Activated CD4-positive, alpha-beta T cell treated with anti-CD3 and anti-CD28 coated beads for 36 hours (primary cell): ENCODE data around the gene HIPK4. TPM values are rescaled to one million over a fixed set of nuclear protein-coding genes. Genes with fewer than 3 reads are reported as not detected.

Source experiments
- ATAC-seq: fragments of 200-7000 bp; cut with Tn5 transposase; one replicate; pipeline ENCODE4 v1.10.0; 2021; ENCODE audit warnings: mild to moderate bottlenecking, moderate library complexity
- CTCF ChIA-PET: fragments of 350-600 bp; sonication (Branson Sonifier 250); formaldehyde crosslinking; loops from one replicate; lab custom pipeline; 2021; ENCODE audit warnings: antibody characterized with exemption; lab: Charles Lee
- POLR2A ChIA-PET: fragments of 350-600 bp; sonication (Branson Sonifier 250); formaldehyde crosslinking; loops from one replicate; lab custom pipeline; 2021; ENCODE audit warnings: antibody characterized with exemption, inconsistent platforms; lab: Charles Lee
- DNase-seq: peaks from one replicate; pipeline ENCODE4 v3.0.0-alpha.2; 2020
- H3K27ac Mint-ChIP-seq: one replicate; pipeline ENCODE4 v1.8.0; 2021; ENCODE audit warnings: mixed read lengths
- H3K27me3 Mint-ChIP-seq: one replicate; pipeline ENCODE4 v1.8.0; 2021; ENCODE audit warnings: mixed read lengths
- H3K36me3 Mint-ChIP-seq: one replicate; pipeline ENCODE4 v1.8.0; 2021; ENCODE audit warnings: low read depth, mixed read lengths
- H3K4me1 Mint-ChIP-seq: one replicate; pipeline ENCODE4 v1.8.0; 2021; ENCODE audit warnings: mixed read lengths
- H3K4me3 Mint-ChIP-seq: one replicate; pipeline ENCODE4 v1.8.0; 2021; ENCODE audit warnings: mild to moderate bottlenecking, moderate library complexity, mixed read lengths
- H3K9me3 Mint-ChIP-seq: one replicate; pipeline ENCODE4 v1.8.0; 2021; ENCODE audit warnings: low read depth, mixed read lengths
- intact Hi-C, 2 experiments: fragments of 100-400 bp; cut with DNase I in 1 of 2; cut with micrococcal nuclease in 1 of 2; formaldehyde crosslinking; loops; one replicate each; pipeline versions ENCODE4 v1.14.2 to v1.15.1; 2022 to 2024; cut with DNase I, micrococcal nuclease
- total RNA-seq, 2 experiments: library from RNA; stranded (reverse); gene quantifications; one replicate each; pipeline ENCODE4 v1.2.3, GENCODE V29; 2021

HIPK4 gene
- total RNA-seq, 2 experiments from 2014 or later, result 0.09 TPM; not detected in 1

- DNase-seq (no peak), ATAC-seq (no peak)
- H3K9me3 Mint-ChIP-seq, result no peaks in the 10 kb centered on the region
- intact Hi-C loops, result no loop called here
- H3K27ac Mint-ChIP-seq, result no peak overlapping the region
- no peaks in the 10 kb centered on the region for H3K27me3 Mint-ChIP-seq
- CTCF ChIA-PET, result no interaction called here
- H3K36me3 Mint-ChIP-seq, result no peaks in the 10 kb centered on the region
- no peak overlapping the region for H3K4me3 Mint-ChIP-seq
- no peaks in the 10 kb centered on the region for H3K4me1 Mint-ChIP-seq
- POLR2A ChIA-PET, result no interaction called here
These were observed 3.0 kb upstream of the HIPK4 start for GRCh38 chr19:40392894-40393517.

- Mint-ChIP-seq H3K9me3 (no peaks in the 10 kb centered on the region), H3K4me3 (no peak overlapping the region), H3K27ac (no peak overlapping the region), H3K36me3 (no peaks in the 10 kb centered on the region), H3K4me1 (no peaks in the 10 kb centered on the region), H3K27me3 (no peaks in the 10 kb centered on the region)
- ATAC-seq (no peak), DNase-seq (no peak)
- ChIA-PET CTCF (no interaction called here), POLR2A (no interaction called here)
- intact Hi-C loops, result no loop called here
These were observed 2.1 kb upstream of the HIPK4 start for GRCh38 chr19:40392123-40392522.

GRCh38 chr19:40389404-40390083 is 437 bp downstream of the HIPK4 start:
- CTCF ChIA-PET, result no interaction called here
- no peak for ATAC-seq
- no peak overlapping the region for H3K27ac Mint-ChIP-seq

GRCh38 chr19:40388481-40388880 is 1.5 kb downstream of the HIPK4 start:
- Mint-ChIP-seq H3K27me3 (no peaks in the 10 kb centered on the region), H3K27ac (no peak overlapping the region), H3K4me3 (no peak overlapping the region), H3K4me1 (no peaks in the 10 kb centered on the region), H3K9me3 (no peaks in the 10 kb centered on the region), H3K36me3 (no peaks in the 10 kb centered on the region)
- no peak for DNase-seq
- POLR2A ChIA-PET, result no interaction called here
- ATAC-seq, result no peak
- CTCF ChIA-PET, result no interaction called here
- intact Hi-C loops, result no loop called here

More at GRCh38 chr19:40389404-40390083, 437 bp downstream of the HIPK4 start:
- POLR2A ChIA-PET, result no interaction called here
- Mint-ChIP-seq H3K4me3 (no peak overlapping the region), H3K36me3 (no peaks in the 10 kb centered on the region), H3K9me3 (no peaks in the 10 kb centered on the region), H3K4me1 (no peaks in the 10 kb centered on the region), H3K27me3 (no peaks in the 10 kb centered on the region)
- intact Hi-C loops, result no loop called here
- no peak for DNase-seq

- H3K4me3 Mint-ChIP-seq, result no peak overlapping the region
- H3K27me3 Mint-ChIP-seq, result no peaks in the 10 kb centered on the region
- intact Hi-C loops, result no loop called here
- H3K36me3 Mint-ChIP-seq, result no peaks in the 10 kb centered on the region
- H3K4me1 Mint-ChIP-seq, result no peaks in the 10 kb centered on the region
- no peak for DNase-seq
- no peak overlapping the region for H3K27ac Mint-ChIP-seq
- POLR2A ChIA-PET, result no interaction called here
- CTCF ChIA-PET, result interaction anchor here (0.6 kb wide), 2 partner anchors 57 to 60 kb away, joined by 3 read pairs; no protein-coding TSS in a partner anchor
- no peak for ATAC-seq
- no peaks in the 10 kb centered on the region for H3K9me3 Mint-ChIP-seq
These were observed 2.8 kb downstream of the HIPK4 start for GRCh38 chr19:40387155-40387554.

GRCh38 chr19:40383668-40384248 is 6.2 kb downstream of the HIPK4 start:
- ChIA-PET CTCF (no interaction called here), POLR2A (no interaction called here)
- Mint-ChIP-seq H3K9me3 (no peaks in the 10 kb centered on the region), H3K4me1 (no peaks in the 10 kb centered on the region), H3K27me3 (no peaks in the 10 kb centered on the region), H3K4me3 (no peak overlapping the region), H3K36me3 (no peaks in the 10 kb centered on the region), H3K27ac (no peak overlapping the region)
- ATAC-seq (no peak), DNase-seq (no peak)
- intact Hi-C loops, result no loop called here

GRCh38 chr19:40381321-40381720 is 8.7 kb downstream of the HIPK4 start:
- intact Hi-C loops, result no loop called here
- ATAC-seq (no peak), DNase-seq (no peak)
- Mint-ChIP-seq H3K4me3 (no peak overlapping the region), H3K36me3 (no peaks in the 10 kb centered on the region), H3K9me3 (no peaks in the 10 kb centered on the region), H3K27ac (no peak overlapping the region), H3K4me1 (no peaks in the 10 kb centered on the region), H3K27me3 (no peaks in the 10 kb centered on the region)
- CTCF ChIA-PET, result interaction anchor here (1.1 kb wide), 1 partner anchor 39 kb away, joined by 5 read pairs; no protein-coding TSS in a partner anchor
- POLR2A ChIA-PET, result no interaction called here

GRCh38 chr19:40380199-40381037 is 9.6 kb downstream of the HIPK4 start:
- CTCF ChIA-PET, result interaction anchor here (0.7 to 1.1 kb wide), 2 partner anchors 9 to 40 kb away, joined by 3 to 5 read pairs; no protein-coding TSS in a partner anchor

GRCh38 chr19:40379446-40380198 is 10.4 kb downstream of the HIPK4 start:
- ChIA-PET CTCF (no interaction called here), POLR2A (no interaction called here)
- Mint-ChIP-seq H3K27ac (no peak overlapping the region), H3K4me1 (peaks cover under 1% of the 10 kb centered on the region), H3K4me3 (no peak overlapping the region), H3K36me3 (peaks cover under 1% of the 10 kb centered on the region), H3K9me3 (no peaks in the 10 kb centered on the region), H3K27me3 (no peaks in the 10 kb centered on the region)
- DNase-seq, result no peak
- ATAC-seq, result no peak
- intact Hi-C loops, result no loop called here

More at GRCh38 chr19:40380199-40381037, 9.6 kb downstream of the HIPK4 start:
- Mint-ChIP-seq H3K27me3 (no peaks in the 10 kb centered on the region), H3K36me3 (no peaks in the 10 kb centered on the region), H3K27ac (no peak overlapping the region), H3K9me3 (no peaks in the 10 kb centered on the region), H3K4me1 (no peaks in the 10 kb centered on the region), H3K4me3 (no peak overlapping the region)
- POLR2A ChIA-PET, result no interaction called here
- intact Hi-C loops, result no loop called here
- DNase-seq, result no peak
- no peak for ATAC-seq

- no peak overlapping the region for H3K4me3 Mint-ChIP-seq
- intact Hi-C loops, result no loop called here
- ChIA-PET CTCF (no interaction called here), POLR2A (no interaction called here)
- H3K9me3 Mint-ChIP-seq, result no peaks in the 10 kb centered on the region
- ATAC-seq (no peak), DNase-seq (no peak)
- H3K4me1 Mint-ChIP-seq, result peaks cover 2% of the 10 kb centered on the region
- H3K27ac Mint-ChIP-seq, result no peak overlapping the region
- no peaks in the 10 kb centered on the region for H3K27me3 Mint-ChIP-seq
- peaks cover 2% of the 10 kb centered on the region for H3K36me3 Mint-ChIP-seq
These were observed 11.5 kb downstream of the HIPK4 start for GRCh38 chr19:40378509-40378908.

- H3K27me3 Mint-ChIP-seq, result no peaks in the 10 kb centered on the region
- H3K9me3 Mint-ChIP-seq, result no peaks in the 10 kb centered on the region
- H3K4me3 Mint-ChIP-seq, result no peak overlapping the region
- intact Hi-C loops, result no loop called here
- H3K4me1 Mint-ChIP-seq, result peaks cover 2% of the 10 kb centered on the region
- H3K27ac Mint-ChIP-seq, result no peak overlapping the region
- H3K36me3 Mint-ChIP-seq, result peaks cover 2% of the 10 kb centered on the region
- no peak for DNase-seq
- ChIA-PET CTCF (interaction anchor here (0.8 kb wide), 1 partner anchor 9 kb away, joined by 6 read pairs; no protein-coding TSS in a partner anchor), POLR2A (no interaction called here)
- no peak for ATAC-seq
These were observed 12.1 kb downstream of the HIPK4 start for GRCh38 chr19:40377876-40378385.
